Fibroblast of lung (primary cell): ENCODE data around the gene NEDD4L.

Experiments
- EZH2 ChIP-seq: IDR thresholded peaks from 2 replicates; pipeline ENCODE4 v1.5.1; 2012; ENCODE audit warnings: low read length, control low read depth, mild to moderate bottlenecking; ENCODE audit errors: missing control alignments
- TF ChIP-seq, protein P1 (sequence below), 2 donors: IDR thresholded peaks in 1 of 2; conservative IDR thresholded peaks in 1 of 2; 1 replicate in 1 of 2; 2 replicates in 1 of 2; pipeline ENCODE4 v1.5.1; 2011 to 2012; ENCODE audit warnings: low read length in 2 of 2, control low read depth in 1 of 2, inconsistent platforms in 1 of 2, low read depth in 1 of 2, mild to moderate bottlenecking in 1 of 2

GRCh38 chr18:57995331-57995730 lies 48.7 kb upstream of the NEDD4L start:
- no peak for TF ChIP-seq EZH2
- TF ChIP-seq, protein P1, sequence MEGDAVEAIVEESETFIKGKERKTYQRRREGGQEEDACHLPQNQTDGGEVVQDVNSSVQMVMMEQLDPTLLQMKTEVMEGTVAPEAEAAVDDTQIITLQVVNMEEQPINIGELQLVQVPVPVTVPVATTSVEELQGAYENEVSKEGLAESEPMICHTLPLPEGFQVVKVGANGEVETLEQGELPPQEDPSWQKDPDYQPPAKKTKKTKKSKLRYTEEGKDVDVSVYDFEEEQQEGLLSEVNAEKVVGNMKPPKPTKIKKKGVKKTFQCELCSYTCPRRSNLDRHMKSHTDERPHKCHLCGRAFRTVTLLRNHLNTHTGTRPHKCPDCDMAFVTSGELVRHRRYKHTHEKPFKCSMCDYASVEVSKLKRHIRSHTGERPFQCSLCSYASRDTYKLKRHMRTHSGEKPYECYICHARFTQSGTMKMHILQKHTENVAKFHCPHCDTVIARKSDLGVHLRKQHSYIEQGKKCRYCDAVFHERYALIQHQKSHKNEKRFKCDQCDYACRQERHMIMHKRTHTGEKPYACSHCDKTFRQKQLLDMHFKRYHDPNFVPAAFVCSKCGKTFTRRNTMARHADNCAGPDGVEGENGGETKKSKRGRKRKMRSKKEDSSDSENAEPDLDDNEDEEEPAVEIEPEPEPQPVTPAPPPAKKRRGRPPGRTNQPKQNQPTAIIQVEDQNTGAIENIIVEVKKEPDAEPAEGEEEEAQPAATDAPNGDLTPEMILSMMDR (conservative IDR thresholded peaks at IDR 0.05 in 1 of 2, IDR thresholded peaks at IDR 0.05 in 1 of 2; ENCODE audit: low read depth in 1 of 2, low read length in 2 of 2): no peak
